Mammary epithelial cell (primary cell): ENCODE measurements around the gene NUDT3.

Experiments used
- EZH2 ChIP-seq: IDR thresholded peaks from 2 replicates; pipeline ENCODE4 v1.6.1; 2012; ENCODE audit warnings: low read length, inconsistent platforms, borderline replicate concordance
- TF ChIP-seq, protein P1 (sequence below), 2 donors: IDR thresholded peaks in 1 of 2; conservative IDR thresholded peaks in 1 of 2; 2 replicates each; pipeline ENCODE4 v1.5.1; 2011 to 2012; ENCODE audit warnings: inconsistent platforms in 2 of 2, low read length in 2 of 2, mild to moderate bottlenecking in 2 of 2, control low read depth in 1 of 2, low read depth in 1 of 2; ENCODE audit not compliant: insufficient read depth in 1 of 2; ENCODE audit errors: extremely low read depth in 1 of 2

DNA sequence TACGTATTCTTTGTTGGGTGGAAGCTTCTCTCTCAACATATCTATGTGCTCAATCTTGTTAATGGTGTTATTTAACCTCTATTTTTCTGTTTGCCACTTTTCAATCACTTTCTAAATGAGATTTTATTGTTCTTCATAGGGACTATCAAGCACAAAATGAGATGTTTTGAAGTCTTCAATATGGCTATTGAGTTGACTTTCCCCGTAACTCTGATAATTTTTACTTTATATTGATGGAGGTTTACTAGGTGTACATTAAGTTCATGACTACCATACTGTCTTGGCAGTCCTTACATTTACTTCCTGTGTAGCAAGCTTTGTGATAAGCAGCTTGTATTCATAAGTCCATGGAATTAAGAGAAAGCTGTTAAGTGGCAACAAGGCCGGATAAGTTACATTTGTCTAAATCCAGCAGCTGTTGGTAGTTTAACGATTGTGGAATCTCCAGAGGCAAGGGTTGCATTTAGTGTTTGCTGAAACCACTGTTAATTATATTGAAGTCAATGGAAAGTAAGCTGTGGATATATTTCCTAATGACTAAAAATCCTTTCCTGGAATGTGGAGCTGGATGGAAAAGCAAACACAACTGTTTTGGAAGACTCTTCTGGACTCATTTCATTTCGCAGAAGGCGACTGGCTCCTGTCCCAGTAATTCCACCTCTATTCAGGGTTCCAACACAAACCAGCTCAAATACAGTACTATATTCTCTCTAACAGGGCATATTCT is 86.3 kb downstream of the NUDT3 start:
- TF ChIP-seq, protein P1, sequence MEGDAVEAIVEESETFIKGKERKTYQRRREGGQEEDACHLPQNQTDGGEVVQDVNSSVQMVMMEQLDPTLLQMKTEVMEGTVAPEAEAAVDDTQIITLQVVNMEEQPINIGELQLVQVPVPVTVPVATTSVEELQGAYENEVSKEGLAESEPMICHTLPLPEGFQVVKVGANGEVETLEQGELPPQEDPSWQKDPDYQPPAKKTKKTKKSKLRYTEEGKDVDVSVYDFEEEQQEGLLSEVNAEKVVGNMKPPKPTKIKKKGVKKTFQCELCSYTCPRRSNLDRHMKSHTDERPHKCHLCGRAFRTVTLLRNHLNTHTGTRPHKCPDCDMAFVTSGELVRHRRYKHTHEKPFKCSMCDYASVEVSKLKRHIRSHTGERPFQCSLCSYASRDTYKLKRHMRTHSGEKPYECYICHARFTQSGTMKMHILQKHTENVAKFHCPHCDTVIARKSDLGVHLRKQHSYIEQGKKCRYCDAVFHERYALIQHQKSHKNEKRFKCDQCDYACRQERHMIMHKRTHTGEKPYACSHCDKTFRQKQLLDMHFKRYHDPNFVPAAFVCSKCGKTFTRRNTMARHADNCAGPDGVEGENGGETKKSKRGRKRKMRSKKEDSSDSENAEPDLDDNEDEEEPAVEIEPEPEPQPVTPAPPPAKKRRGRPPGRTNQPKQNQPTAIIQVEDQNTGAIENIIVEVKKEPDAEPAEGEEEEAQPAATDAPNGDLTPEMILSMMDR (conservative IDR thresholded peaks at IDR 0.05 in 1 of 2, IDR thresholded peaks at IDR 0.05 in 1 of 2; ENCODE audit: extremely low read depth in 1 of 2, insufficient read depth in 1 of 2, low read depth in 1 of 2, low read length in 2 of 2), result no peak
- no peak for TF ChIP-seq EZH2
